Measurements from ENCODE around the gene NRP2.

The NRP2 gene

DNA sequence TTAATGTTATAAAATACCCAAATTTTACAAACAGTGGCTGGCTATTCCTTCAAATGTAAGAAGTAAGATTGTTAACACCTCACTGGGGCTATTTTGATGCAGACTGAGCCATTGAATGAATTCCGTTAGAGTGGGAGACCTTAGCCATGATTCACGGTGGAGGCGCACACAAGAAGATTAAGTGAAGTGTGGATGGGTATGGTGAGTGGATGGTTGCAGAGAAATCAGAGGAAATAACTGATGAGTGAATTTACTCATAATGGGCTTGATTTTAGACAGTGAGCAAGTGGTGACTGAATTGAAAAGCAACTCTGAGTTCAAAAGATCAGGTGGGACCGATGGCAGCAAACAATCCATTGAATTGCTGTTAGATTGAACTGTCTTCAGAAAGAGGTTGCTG, 75.0 kb downstream of the NRP2 start:
- no peak for DNase-seq (ENCODE audit: low spot score)

DNA sequence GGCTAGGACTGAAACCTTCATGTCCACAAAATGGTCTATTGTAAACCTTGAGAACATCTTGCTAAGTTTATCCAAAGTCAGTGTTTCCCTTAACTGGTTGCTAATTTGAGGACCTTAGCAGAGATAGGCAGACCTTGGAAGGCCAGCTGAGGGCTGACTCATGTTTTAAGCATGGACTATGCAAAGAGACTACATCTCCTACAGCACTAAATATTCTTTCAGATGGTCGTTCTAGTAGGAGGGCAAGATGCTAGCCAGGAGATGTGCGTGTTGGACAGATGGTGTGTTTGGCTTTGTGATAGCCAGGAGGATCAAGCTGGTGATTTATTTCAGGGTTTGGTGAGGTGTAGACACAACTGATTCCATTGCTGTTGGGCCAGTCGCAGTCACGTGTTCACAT, 75.8 kb downstream of the NRP2 start:
- DNase-seq (ENCODE audit: low spot score): peak; percentile 69

DNA sequence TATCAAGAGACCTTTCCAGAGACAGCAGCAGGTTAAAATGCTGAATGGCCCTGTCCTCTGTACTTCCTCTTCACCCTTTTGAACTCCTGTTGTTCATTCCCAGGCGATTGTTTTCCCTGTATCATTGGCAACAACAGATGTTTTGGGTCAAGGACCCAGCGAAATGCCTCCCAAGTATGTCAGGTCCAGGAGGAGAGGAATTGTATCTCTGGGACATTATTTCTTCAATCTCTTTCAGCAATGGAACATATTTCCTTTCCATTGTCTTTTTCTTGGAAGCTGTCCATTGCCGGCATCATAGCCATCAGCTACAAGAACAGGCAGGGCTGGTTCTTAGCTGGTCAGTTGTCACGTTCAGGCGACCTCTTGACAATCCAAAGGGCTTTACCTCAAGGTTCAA, 76.2 kb downstream of the NRP2 start:
- DNase-seq (ENCODE audit: low spot score): no peak

DNA sequence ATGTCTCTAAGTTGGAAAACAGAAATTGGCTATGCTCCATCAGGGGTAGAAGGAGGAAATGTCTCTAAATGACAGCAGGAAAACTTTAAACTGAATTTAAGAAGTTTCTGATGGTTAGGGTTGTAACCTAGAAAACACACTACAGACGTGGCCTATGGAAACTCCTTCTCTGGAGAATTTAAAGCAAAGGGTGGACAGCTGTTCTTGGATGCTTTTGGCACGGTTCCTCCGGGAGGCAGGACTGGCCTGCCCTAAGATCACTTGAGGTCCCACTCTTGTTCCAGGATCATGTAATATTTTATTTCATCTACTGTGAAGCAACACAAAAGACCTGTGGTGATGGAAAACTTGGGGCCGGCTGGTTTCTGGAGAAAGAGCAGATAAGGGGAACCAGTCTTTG, 77.0 kb downstream of the NRP2 start:
- no peak for DNase-seq (ENCODE audit: low spot score)

DNA sequence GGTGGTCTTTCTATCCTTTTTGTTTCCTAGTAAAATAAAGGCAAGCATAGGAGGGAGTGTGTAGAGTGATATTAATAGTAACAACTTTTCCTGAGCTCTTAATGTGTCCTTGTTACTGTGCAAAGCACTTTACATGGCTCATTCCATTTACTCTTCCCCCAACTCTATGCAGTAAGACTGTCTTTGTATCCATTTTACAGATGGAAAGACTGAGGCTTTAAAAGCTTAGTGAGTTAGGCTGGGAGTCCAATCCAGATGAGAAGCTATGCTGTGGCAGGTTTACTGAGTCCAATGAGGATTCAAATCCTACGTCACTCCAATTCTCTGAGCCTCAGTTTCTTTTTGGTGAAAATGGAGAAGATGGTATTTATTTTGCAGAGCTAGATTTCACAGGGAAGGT, 77.4 kb downstream of the NRP2 start:
- DNase-seq (ENCODE audit: low spot score): no peak

DNA sequence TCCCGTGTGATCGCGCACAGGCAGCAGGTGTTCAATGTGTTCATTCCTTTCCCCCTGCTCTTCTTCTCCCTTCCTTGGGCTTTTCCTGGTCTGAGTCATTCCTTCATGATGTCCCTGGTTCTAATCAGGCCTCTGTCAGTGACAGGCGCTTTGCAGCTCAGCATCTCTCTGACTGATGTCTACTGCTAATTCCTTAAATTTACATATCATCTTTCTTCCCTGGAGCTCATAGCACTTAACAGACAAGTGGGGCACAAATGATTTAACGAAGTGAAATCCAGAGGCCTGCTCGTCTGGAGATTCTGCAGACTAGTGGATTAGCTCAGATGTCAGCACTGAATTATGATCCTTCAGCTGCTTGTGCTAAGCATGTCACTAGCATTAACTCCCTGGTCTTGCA, 77.9 kb downstream of the NRP2 start:
- no peak for DNase-seq (ENCODE audit: low spot score)

DNA sequence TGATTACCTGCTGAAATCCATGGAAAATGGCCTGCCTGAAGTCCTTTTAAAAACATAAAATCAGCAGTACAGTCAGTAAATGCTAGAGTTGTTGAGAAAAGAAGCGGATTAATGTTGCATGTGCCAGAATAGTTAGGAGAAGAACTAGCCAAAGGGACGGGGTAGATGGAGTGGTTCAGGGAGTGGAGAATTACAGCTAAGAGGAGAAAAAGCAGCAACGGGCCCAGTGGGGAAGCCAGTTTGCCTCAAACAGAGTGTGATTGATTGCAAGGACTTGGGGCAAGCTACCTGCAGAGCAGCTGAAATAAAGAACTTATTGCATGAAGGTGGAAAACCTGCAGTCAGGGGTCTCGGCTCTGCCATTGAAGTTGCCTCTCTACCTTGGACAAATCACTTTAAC, 79.1 kb downstream of the NRP2 start:
- DNase-seq (ENCODE audit: low spot score): no peak

DNA sequence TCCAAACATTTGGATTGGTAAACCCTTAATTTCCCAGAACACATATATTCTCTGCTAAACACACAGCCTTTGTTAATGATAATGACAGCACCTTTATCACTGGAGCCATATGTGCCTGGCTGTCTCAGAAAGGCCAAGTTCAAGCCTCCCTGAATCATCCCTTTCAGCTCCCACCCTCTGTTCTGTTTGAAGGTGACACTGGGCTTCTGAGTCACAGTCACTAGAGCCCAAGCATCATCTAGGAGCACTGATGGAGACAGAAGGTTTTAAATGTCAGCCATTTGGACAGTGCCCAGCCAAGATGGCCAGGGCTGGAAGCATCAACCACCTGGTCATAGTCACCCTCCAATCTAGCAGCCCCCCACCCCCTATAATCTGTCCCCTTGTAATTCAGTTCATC, 80.6 kb downstream of the NRP2 start:
- no peak for DNase-seq (ENCODE audit: low spot score)

DNA sequence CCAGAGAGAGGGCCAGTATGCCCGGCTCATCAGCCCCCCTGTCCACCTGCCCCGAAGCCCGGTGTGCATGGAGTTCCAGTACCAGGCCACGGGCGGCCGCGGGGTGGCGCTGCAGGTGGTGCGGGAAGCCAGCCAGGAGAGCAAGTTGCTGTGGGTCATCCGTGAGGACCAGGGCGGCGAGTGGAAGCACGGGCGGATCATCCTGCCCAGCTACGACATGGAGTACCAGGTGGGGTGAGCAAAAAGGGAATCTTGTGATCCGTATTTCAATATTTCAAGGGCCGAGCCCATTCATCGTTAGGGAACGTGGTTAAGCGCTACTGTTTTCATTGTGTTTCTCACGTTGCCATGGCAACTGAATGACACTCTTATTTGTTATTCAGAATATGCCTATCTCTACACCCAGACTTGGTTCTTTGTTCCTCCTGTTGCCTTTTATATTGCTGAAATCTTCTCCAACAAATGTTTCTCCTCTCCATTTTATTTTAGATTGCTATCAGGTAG, 81.5 kb downstream of the NRP2 start:
- peak; percentile 64 for DNase-seq (ENCODE audit: low spot score)

DNA sequence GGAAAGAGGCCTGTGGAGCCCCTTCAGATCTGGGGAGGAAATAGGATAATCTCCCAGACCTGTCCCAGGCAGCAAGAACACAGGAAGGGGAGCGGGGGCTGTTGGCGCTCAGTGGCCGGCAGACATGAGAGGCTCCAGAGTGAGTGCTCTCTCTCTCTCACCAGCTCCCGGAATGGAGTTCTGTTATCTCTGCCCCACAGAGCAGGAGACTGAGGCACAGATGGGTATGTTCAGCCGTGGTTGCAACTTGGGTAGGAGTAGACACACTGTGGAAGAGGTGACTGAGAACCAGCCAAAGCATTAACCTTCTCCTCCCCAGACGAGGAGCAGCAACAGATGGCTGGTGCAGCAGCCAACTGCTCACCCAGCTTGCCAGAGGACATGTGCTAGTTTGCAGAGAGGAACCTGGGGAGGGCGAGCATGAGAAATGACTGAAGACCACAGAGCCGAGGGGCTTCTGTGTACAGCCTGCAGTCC, 82.0 kb downstream of the NRP2 start:
- DNase-seq (ENCODE audit: low spot score): no peak

DNA sequence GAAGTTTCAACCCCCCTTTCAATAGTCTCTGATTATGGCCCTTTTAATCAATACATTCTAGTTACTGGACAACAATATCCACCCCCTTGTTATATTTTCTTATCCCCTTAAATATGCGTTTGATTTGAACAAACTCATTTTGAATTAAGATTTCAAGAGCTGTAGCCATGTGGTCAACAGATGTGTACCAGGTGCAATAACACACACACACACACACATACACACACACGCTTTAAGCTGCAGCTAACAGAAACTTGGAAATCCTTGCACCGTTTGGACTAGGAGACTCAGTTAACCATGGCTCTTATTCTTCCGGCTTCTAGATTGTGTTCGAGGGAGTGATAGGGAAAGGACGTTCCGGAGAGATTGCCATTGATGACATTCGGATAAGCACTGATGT, 82.8 kb downstream of the NRP2 start:
- DNase-seq (ENCODE audit: low spot score): no peak

DNA sequence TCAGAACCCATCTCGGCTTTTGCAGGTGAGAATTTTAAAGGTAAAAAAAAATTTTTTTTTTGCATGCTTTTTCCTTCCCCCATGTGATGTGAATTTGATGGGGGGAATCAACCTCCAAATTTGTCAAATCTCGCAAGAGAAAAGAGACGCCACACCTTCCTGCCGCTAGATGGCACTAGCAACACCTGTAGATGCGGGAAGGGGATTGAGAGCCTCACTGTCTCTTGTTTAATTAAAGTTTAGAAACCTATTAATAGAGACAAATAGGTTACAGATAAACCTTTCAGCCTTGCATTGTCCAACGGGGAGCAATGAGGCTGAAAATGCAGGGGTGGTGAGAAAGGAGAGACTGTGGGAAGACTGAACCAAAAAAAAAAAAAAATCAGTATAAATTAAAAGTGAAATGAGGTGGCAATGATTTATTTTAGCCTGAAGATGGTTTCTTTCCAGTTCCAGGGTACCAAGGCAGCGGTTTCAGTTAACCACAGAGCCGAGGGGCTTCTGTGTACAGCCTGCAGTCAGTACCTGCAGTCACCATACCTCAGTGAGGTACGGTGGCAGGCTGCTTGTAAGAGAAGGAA, 84.6 kb downstream of the NRP2 start:
- DNase-seq (ENCODE audit: low spot score): peak; percentile 76

DNA sequence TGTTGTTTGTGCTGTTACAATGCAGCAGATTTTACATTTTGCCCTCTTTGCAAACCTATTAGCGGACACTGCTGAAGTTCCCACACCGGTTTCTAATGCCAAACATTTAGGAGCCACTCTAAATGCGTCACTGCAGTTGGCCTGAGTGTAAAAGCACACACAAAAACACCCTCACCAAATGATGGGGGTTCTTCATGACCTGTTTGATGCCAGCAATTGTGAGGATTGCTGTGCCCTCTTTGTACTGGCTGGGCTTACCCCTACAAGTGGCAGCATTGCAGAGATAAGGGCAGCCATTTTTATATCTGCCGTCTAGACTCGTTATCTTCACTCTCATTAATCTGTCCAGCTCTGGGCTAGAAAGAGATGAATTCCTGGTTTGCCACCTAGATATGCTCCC, 85.3 kb downstream of the NRP2 start:
- no peak for DNase-seq (ENCODE audit: low spot score)

DNA sequence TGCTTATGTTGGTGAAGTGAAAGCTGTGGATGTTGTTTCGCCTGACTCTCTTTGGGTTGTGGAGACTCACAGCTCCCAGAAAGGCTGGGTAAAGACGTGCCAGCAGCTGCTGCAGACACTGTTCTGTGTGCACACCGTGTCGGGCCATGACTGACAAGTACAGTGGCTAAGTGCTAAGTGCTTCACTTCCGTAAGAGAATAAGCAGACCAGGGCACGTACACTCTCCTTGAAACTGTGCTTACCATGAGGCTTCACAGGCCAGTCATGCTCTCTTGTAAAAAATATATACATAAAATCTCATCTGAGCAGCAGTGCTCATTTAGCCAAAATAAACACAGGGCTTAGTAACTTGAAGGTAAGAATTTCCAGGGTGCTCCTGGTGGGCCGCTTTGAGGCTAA, 86.0 kb downstream of the NRP2 start:
- no peak for DNase-seq (ENCODE audit: low spot score)

DNA sequence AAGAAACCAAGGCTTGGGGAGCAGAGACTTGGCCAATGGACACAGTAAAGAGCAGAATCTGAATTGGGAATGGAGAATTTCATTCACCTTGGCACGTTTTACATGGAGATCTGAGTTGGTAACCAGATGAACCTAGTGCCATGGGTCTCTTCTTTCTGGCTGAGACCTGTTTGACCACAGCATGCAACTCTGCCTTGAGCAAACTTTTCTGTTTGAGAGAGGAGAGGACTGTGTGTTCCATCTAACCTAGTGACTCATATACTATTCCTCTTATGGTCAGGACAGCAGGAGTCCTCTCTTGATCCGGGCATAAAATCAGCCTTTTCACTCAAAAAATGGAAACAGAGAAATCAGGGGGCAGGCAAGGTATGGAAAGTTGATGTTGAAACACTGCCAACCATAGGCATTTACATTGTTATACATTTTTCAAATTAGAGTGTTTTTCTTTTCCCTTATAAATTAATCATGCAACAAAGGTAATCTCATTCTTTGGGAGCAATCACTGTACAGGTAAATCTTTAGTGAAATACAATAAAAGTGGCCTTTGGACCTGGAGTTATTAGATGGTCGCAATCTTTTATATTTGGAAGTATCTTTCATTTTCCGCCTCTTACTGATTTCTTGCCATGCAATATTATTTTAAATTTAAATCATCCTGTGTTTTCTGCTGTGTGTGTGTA, 86.7 kb downstream of the NRP2 start:
- no peak for DNase-seq (ENCODE audit: low spot score)

DNA sequence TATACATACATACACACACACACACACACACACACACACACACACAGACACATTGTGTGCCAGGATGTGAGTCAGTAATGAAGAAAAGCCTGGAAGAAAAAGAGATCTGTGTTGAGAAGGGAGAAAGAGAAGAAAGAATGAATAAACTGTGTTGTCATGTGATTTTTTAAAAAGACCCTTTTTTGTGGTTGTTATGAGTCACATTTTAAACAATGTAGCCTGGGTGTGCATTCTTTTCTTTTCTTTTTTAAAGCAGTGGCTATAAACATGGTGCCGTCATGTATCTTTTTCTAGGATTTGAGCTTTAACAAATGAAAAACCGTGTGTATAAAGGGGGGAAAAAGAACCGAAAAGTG, 87.2 kb downstream of the NRP2 start:
- peak; percentile 33 for DNase-seq (ENCODE audit: low spot score)

DNA sequence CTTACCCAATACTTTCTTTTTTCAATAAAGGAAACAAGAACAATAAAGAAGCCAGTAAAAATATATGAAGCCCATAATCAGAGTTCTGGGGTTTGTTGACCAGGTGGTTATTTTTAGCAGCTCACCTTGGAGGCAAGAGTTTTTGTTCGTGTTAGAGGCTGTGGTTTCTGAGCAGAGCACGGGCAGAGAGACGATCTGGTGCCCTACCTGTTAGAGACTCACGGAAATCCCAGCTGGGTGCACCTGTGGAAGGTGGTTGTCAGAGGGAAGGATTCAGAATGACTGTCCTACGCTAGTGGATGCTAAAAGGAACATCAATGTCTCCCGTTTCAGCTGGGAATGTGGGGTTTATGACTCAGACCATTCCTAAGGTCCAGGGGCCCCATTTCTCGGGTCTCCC, 87.6 kb downstream of the NRP2 start:
- no peak for DNase-seq (ENCODE audit: low spot score)

DNA sequence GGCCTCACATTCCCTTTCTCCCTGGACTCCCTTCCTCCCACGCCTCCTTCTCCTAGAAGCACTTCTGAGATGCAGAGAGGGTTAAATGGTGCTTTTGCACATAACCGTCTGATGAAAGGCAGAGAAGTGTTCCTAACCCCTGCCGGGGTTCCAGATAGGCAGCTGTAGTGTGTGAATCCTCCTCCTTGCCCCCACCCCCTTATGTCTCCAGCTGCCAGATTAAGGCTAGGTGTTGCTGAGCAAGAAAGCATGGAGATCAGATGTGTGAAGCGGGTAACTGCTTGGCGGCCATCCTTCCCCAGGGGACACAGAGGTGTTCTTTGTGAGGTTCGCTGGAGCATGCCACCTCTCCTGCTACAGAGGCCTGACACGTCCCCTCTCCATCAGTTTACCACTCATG, 88.3 kb downstream of the NRP2 start:
- DNase-seq (ENCODE audit: low spot score): no peak

DNA sequence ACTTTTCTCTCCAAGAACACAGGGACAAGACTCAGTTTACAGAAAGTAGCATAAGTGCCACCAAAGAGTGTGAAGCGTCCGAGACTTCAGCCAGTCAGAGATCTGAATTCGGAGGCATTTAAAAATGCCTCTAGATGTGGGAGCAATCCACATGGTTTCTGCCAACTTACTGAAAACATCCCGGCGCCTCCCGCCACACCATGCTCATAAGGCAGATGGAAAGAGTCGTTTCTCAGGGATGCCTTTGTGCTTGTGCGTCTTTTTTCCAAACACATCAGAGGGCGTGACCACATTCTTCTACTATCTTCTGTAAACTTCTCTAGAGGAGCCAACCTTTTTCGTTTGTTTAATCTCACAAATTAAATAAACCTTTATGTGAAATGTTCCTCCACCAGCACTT, 88.7 kb downstream of the NRP2 start:
- DNase-seq (ENCODE audit: low spot score): no peak

DNA sequence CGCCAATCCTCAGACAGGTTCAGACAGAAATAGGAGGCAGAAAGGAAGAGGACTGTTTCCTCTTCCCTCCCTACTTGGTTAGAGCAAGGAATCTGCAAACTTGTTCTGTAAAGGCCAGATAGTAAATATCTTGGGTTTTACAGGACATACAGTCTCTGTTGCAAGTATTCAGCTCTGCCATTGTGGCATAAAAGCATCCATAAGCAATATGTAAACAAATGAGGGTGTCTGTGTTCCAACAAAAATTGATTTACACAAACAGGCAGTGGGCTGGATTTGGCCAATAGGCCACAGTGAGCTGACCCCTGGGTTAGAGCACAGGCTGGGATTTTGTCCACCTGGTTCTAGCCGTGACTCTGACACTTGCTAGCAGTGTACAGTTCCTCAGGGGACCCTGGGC, 89.4 kb downstream of the NRP2 start:
- no peak for DNase-seq (ENCODE audit: low spot score)

DNA sequence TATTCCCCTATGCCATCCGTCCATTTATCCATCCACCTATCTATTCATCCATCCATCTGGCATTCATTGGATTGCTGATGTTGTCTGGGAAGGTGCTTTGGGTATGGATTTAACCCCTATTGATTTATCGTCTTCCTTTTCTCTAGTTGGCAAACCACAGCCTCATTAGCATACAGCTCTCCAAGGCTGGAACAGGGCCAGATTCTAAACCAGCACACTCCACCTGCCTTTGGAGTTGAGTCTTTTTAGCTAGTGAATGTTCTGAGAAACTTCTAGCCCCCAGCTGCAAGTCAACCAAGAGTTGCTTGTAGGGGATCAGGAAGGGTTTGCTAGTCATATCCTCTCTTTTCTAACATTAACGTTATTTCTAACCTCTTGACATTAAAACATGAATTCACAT, 90.7 kb downstream of the NRP2 start:
- no peak for DNase-seq (ENCODE audit: low spot score)

DNA sequence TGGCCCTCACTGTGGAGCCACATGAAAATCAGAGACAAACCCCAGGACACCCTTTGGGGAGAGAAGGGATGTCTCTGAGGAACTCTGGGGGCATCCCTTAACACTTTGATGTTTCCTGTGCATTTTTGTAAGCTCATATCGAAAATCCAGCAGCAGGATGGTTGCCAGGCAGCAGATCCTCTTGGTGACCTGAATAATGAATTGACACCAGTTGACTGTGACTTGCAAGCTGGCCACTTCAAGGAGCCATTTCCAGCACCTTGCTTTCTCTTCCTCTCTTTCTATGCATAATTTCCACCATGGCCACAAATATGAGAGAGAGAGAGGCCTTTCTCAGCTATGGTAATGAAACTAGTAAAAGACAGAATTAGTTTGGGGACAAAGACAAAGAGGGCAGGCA, 91.7 kb downstream of the NRP2 start:
- no peak for DNase-seq (ENCODE audit: low spot score)

DNA sequence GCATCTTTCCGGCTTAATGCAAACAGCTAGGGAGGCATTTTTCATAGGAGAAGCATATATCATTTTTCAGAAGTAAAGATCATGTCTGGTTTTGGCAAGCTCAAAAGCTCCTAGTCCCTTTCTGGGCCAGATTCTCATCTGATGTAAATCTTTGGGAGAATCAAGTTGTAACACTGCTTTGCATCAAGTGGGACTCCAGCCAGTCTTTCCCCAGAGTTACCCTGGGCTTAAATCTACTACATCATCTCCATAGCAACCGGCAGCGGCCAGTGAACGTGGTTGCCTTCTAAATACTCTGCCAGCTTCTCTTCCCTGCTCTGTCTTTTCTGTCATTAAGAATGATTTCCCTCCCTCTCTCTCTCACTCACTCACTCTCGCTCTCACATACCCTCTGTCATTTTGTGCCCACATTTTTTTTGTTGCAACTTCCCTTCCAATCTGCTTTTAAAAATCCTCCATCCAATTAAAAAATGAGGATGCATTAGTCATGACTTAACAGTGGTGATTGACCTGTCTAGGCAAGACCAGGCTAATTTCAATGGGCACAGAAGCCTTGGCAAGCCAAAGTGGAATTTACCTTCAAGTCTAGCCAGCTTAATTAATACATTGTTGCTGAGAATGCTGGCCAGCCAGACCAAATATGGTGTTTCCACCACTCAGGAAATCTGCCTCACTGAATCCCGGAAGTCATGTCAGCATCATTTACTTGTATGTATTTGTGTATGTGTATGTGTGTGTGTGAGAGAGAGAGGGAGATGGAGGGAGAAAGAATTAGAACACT, 93.0 kb downstream of the NRP2 start:
- DNase-seq (ENCODE audit: low spot score): no peak

All from GM03348 (cell line).